NCI-H1436 (cell line): ENCODE measurements around the gene AOPEP.

Source experiments
- DNase-seq: peaks from one replicate; lab custom pipeline; 2025; lab: John Stamatoyannopoulos, UW

Gene AOPEP

DNA sequence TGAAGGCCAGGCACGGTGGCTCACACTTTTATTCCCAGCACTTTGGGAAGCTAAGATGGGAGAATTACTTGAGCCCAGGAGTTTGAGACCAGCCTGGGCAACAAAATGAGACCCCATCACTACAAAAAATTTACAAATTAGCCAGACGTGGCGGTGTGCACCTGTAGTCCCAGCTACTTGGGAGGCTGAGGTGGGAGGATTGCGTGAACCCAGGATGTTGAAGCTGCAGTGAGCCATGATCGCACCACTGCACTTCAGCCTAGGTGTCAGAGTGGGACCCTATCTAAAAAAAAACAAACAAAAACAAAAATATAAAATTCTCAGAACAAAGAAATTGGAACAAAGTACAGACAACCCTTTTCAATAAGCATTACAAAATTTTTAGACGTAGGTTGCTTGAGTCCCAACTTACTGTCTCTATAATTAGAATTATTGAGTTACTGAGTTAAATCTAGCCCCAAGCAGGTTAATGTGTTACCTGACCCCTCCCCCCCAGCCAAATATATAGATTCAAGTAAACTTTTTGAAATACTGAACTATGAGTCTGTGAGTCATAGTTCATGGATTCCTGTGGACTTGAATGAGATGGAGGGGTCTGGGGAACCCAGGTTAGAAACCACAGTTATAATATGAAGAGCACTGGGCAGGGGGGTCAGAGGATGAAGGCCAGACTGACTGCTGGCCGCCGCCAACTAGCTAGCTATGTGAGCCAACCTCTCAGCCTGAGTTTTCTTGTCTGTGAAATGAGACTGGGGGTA lies 173.1 kb downstream of the AOPEP start:
- DNase-seq = no peak

DNA sequence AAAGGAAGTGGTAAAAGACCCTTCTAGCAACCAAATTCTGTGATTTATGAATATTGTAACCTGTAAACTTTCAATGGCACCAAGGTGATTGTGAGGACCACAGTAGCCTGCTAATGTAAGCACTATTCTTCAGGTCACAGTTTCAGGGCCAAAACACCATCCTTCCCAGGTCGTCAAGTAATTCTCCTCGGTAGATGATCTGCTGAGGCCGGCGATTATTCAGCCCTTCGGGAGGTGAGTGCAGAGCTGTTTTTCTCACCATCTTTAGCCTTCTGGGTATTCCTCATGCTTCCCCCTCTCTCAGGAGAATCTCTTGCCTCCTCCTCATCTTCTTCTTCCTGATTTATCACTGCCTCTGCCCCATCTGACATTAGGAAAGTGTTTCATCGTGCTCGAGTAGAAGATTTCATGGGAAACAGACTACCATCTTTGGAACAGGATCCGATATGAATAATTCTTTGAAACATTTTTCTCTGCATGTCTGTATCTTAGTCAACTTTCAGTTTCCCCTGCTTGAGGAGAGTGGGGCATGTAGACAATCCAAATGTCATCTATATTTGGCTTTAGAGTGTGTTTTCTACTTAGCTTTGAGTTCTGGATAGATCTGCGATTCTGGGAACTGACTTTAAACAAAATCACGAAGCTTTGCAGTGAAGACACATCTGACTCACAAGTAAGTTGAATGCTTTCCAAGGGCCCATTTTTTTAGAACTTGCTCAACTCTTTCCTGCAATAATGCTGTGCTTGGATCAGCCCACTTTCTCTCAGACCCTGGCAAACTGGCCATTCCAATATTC lies 173.9 kb downstream of the AOPEP start:
- no peak for DNase-seq

GRCh38 chr9:94901019-94901363 lies 174.5 kb downstream of the AOPEP start:
- no peak for DNase-seq

- no peak for DNase-seq
Measured at GRCh38 chr9:94903961-94904421, 177.5 kb downstream of the AOPEP start.

GRCh38 chr9:94904806-94905205 lies 178.3 kb downstream of the AOPEP start:
- DNase-seq = no peak

DNA sequence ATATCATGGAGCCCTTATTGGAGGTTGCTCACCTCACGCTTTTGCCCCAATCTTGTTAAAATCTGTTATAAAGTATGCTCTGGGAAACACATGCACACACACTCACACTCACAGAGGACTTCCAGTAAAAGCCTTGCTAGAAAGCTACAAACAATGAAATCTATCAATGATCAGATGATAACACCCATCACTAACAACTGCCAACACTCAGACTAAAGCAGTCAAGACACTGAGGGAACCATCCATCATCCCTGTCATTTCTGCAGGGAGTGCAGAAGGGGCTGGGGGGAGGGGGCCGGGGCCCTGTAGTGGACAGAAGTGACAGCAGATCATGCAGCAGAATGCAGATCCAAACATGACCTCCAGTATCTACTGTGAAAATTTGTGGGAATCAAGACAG lies 179.1 kb downstream of the AOPEP start:
- DNase-seq = no peak

GRCh38 chr9:94906181-94906580 lies 179.7 kb downstream of the AOPEP start:
- DNase-seq = no peak

DNA sequence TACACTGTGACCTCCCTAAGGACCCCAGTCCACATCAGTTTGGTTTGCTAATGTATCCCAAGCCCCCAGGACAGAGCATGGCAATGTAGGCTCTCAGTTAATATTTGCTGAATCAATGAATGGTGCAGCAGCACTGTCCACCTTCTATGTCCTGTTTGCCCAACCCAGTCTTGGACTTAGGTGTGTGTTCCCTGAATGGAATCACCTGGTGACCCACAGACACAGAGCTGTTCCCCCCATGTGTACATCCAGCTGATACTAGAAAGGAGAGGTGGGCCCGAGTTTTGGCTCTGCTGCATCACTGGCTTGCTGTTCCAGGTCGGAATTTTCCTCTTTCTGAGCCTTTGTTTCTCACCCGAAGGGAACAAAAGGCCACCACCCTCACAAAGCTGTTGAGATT lies 180.2 kb downstream of the AOPEP start:
- DNase-seq = no peak

- DNase-seq = no peak
Measured at GRCh38 chr9:94907264-94907936, 180.9 kb downstream of the AOPEP start.

GRCh38 chr9:94908011-94908563 lies 181.6 kb downstream of the AOPEP start:
- DNase-seq = no peak

- DNase-seq = no peak
Measured at GRCh38 chr9:94908583-94909249, 182.2 kb downstream of the AOPEP start.

DNA sequence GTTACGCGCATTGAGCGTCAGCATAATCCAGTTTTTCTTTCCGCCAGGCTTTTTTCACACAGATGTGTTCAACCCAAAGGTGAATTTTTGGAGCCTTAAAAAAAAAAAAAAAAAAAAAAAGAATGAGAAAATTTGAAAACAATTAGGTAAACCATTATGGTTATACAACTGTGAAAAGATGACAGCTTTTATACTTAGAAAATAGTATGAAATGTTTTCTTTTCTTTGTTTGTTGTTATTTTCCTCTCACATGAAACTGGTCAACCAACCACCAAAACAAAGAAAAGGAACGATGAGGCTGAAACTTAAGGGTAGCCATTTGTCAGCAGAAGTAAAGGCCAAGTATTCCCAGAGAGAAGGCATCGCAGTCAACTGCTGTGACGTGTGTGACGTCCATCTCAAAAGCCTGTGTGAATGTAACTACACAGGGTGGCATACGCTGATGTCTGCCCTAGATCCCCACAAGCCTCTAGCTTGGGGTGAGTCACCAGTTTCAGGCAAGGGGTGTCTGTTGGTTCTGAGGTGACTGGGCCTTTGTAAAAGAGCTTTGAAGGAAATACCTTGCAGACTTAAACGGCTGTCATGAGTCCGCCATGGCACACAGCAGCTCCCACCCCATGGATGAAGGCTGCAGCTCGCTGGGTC lies 182.9 kb downstream of the AOPEP start:
- DNase-seq = no peak

DNA sequence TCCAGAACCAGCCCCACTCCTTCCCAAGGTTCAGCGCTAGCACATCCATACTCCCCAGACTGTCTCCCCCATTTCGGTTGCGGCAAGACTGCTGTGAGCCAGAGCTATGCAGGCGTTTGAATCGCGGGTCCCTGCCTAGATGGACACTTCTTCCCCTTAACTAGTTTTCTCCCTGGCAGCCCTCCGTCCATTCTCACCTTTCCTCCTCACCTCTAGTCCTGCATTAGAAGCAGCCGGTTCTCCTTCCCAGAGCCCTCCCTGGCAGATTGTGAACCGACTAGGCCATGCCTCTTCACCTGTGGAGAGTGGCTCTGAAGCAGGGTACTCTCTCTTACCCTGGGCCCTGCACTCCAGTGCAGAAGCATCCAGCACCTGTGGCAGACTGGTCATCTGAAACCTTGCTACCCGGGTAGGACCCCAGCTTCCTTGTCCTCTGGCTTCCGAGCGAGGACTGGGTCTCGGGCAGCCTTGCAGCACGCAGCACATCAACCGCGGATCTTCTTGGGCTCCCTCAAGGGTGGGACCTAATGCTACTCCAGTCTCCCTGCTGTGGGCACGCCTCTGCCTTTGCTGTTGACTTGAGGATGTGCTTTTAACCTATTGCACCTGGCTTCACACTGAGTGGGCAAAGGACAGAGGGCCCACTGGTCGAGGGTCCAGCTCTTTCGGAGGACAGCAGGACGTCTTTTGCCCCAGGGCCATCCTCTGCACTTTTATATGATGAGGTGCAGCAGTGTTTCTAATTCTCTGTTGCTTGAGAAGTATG lies 183.6 kb downstream of the AOPEP start:
- DNase-seq = no peak

DNA sequence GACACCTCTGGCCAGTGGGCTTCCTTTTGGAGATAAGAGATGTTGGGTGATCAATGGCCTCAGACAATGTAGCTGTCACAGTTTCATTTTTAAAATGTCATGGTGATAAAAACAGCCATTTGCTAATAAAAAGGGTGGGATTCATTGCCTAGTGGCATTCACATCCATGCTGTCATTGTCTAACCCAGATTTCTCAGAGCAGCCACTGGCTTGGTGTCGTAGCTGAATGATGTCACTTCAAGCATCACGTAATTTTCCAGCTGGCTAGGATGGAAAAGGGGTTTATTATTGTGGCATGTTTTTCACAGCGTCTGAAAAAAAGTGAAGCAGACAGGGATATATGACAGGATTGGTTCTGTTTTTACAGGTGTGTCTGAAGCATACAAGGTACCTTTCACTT lies 184.7 kb downstream of the AOPEP start:
- no peak for DNase-seq

- no peak for DNase-seq
Measured at GRCh38 chr9:94911986-94912635, 185.6 kb downstream of the AOPEP start.

- no peak for DNase-seq
Measured at GRCh38 chr9:94912700-94913249, 186.3 kb downstream of the AOPEP start.

DNA sequence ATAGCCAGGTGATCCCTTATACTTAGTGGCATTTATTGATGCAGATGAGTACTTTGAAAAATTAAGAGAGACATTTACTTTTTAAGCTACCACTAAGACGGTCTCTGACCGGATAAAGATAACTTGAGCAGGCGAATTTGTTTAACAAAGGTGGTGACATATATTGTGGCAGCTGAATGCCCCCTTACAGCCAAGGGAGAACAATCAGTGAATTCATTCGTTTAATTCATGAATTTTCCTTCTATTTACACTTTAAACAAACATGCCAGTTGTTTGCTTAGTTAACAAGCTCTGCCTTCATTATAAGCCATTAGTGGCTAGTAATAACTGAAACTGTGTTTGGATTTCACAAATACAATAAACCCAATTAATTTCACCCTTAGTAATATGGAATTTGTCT lies 187.1 kb downstream of the AOPEP start:
- DNase-seq = peak; percentile 43

DNA sequence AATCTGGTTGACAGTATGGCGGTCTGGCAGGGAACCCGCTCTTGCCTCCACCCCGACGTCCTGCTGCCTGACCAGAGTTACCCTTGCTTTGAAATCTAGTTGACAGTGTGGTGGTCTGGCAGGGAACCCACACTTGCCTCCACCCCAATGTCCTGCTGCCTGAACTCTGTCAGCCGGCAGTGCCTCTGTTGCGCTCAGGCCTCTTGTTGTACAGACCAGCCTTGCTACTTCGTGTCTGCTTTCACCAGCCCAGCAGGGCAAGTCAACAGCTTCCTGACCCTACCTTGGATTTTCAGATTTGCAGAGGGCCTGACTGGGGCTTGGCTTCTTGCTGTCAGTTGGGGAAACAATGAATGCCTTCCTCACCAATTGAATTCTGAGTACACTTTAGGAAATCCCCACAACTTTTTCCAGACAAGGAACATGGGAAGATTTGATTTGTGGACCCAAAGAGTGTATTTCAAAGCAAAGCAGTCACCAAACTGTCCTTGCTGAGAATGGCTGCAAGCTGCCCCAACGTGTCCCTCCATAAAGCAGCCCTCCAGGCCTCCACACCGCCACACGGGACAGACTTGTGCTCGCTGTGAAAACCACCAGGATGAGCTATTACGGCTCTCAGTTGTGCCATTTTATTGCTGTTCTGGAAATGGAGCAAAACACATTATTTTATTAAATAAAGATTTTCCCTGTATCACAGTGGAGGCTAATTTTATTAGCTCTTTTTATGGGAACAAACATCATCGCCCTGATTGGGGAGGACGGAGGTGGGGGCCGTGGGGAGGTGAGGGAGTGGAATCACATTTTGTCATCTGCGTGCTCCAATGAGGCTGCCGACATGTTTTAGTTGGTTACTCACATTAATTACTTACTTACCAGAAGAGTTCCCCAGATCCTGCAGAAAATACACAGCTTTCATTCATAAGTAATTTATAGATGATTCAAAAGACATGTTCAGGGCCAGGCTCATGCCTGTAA lies 189.3 kb downstream of the AOPEP start:
- DNase-seq = no peak

GRCh38 chr9:94916956-94917355 lies 190.5 kb downstream of the AOPEP start:
- no peak for DNase-seq
